ENCODE measurements around the gene RNF114.
A peak's percentile ranks its signal among the peaks of the same experiment; 100 is the strongest.
"Not testable (repeated sequence)": the region's sequence is repeated elsewhere in the genome, so short reads cannot be mapped to it uniquely, and the experiment has no call there.

The RNF114 gene

DNA sequence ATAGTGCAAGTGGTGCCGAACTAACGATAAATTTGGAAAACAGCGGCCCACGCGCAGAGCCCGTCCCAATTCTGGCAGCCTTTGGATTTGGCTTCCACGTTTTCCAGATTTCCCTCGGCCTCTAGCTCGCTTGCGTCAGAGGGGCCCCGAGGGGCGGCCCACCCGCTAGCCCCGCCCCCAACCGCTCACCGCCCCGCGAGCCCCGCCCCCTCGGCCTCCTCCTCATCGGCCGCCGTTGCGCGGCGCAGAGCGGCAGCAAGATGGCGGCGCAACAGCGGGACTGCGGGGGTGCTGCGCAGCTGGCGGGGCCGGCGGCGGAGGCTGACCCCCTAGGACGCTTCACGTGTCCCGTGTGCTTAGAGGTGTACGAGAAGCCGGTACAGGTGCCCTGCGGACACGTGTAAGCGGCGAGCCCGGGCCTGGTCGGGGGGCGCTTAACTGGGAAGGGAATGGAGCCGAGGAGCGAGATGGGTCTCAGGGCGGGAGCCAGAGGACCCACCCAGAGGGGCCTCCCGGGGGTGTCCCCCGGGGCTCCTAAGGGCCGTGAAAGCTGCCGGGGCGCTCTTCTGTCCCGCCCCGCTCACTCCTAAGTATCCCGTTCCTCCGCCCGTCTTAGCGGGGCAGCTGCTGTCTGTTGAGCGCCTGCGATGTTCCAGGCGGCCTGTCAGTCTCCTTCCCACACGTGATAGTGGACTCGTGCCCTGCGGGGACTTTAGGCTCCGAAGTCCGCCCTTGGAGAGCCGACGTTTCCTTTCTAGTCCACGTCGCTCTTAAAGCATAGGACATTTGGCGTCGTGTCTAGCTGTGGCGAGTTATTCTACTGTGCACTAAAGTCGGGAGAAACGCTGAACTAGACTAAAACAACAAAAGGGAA is at the start of gene RNF114:
Gene RNF114, plus strand, starts transcription at position 245 of the 874 bp plus-strand sequence. Its CDS starts 16 bp downstream, at position 261.
- peak; percentile 49 for DNase-seq (ENCODE audit: low read depth)

DNA sequence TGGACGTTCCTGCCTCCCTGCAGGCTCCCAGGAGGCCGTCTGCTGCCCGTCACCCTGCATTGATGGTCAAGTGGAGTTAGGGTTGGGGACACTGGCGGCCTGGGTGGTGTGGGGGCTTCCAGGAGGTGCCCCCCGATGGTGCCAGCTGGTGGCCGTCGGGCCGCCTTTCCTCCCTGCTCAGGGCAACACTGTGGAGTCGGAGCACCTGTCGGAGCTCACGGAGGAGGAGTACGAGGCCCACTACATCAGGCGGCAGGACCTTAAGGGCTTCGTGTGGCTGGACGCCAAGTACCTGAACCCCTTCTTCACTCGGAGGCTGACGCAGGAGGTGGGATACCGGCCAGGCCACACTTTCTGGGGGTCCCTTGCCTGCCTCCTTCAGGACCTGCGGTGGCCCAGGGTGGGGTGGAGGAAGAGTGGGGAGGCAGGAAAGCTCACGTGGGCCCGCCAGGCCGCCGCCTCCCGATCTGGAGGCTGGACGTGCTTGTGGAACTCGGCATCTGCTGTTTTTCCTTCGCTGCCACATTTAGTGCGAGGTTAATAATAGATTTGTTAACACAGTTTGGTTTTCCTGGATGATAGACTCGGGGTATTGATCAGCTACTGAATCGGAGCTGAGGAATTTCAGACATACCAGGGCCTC is 49.5 kb upstream of the RNF114 start:
- no peak for DNase-seq (ENCODE audit: low read depth)
- H3K4me3 ChIP-seq (ENCODE audit: low read depth, low read length), result no peak overlapping the region

More for the DNA sequence above, at the start of gene RNF114:
- H3K4me3 ChIP-seq (ENCODE audit: low read depth, low read length), result peak within 1 kb of the TSS; percentile 69

DNA sequence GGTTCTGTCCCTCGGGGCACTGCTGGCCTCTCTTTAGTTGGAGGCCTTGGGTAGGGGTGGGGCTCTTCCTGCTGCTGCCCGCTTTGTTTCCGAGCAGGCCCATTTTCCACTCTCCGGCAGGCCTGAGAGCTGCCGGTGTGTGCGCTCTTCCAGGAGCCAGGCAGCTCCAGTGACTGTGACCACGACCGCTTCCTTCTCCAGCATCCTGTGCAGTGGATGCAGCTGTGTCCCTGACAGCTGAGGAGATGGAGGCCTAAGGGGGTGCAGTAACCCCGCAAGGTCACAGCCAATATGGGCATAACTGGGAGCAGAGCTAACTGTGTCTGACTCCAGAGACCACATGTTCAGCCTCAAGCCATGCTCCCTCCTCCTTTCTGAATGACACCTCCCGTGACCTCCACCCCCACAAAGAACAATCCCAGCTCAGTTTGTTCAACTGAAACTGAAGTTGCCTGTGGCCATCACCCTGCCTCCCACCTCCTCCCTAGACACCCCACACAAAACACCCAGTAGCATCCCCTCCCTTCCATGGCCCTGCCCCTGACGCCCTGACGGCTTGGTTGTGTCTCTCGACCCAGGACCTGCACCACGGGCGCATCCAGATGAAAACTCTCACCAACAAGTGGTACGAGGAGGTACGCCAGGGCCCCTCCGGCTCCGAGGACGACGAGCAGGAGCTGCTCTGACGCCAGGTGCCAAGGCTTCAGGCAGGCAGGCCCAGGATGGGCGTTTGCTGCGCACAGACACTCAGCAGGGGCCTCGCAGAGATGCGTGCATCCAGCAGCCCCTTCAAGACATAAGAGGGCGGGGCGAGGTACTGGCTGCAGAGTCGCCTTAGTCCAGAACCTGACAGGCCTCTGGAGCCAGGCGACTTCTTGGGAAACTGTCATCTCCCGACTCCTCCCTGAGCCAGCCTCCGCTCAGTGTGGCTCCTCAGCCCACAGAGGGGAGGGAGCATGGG is 48.7 kb upstream of the RNF114 start:
- no peak for DNase-seq (ENCODE audit: low read depth)
- no peak overlapping the region for H3K4me3 ChIP-seq (ENCODE audit: low read depth, low read length)

- DNase-seq (ENCODE audit: low read depth), result no peak
- no peak overlapping the region for H3K4me3 ChIP-seq (ENCODE audit: low read depth, low read length)
Measured at GRCh38 chr20:49888212-49889000, 47.8 kb upstream of the RNF114 start.

- H3K4me3 ChIP-seq (ENCODE audit: low read depth, low read length), result no peak overlapping the region
- no peak for DNase-seq (ENCODE audit: low read depth)
Measured at GRCh38 chr20:49889001-49889934, 46.9 kb upstream of the RNF114 start.

DNA sequence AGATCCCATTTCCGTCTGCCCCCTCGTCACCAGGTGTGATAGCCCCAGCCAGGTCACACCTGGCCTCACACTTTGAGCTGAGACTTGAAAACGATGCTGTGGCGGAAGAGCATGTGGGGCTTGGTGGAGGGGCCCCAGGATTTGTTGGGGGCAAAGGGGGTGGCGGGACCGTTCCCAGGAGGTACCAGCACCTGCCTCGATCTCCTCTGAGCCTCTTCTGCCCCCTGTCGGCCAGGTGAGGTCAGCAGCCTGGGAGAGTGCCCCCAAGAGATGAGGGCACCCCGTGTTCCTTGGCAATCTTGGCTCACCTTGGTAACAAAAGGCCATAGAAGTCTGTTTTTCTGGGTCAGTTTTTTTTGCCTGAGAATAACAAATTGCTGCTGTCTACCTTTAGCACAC is 46.3 kb upstream of the RNF114 start:
- no peak overlapping the region for H3K4me3 ChIP-seq (ENCODE audit: low read depth, low read length)
- no peak for DNase-seq (ENCODE audit: low read depth)

GRCh38 chr20:49890471-49891361 is 45.5 kb upstream of the RNF114 start:
- no peak for DNase-seq (ENCODE audit: low read depth)
- no peak overlapping the region for H3K4me3 ChIP-seq (ENCODE audit: low read depth, low read length)

- no peak for DNase-seq (ENCODE audit: low read depth)
Measured at GRCh38 chr20:49891476-49892110, 44.6 kb upstream of the RNF114 start.

GRCh38 chr20:49892260-49892659 is 43.9 kb upstream of the RNF114 start:
- no peak overlapping the region for H3K4me3 ChIP-seq (ENCODE audit: low read depth, low read length)
- no peak for DNase-seq (ENCODE audit: low read depth)

More at GRCh38 chr20:49891476-49892110, 44.6 kb upstream of the RNF114 start:
- no peak overlapping the region for H3K4me3 ChIP-seq (ENCODE audit: low read depth, low read length)

DNA sequence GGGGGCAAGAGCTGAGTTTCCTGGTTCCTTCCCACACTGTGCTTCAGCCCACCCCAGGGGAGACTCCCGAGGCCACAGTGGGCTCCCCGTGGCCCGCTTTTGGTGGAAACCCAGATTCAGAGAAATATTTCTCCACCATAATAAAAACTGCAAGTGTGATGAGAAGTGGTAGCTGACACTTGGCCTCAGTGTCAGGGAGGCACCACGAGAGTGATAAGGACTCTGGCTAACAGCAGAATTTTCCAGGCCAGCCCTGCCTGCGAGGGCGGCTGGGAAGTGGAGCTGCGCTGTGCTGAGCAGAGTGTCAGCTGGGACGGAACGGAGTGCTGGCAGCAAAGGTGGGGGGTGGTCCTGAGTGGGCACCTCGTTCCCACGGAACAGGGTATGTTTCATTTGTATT is 43.4 kb upstream of the RNF114 start:
- no peak overlapping the region for H3K4me3 ChIP-seq (ENCODE audit: low read depth, low read length)
- DNase-seq (ENCODE audit: low read depth), result no peak

GRCh38 chr20:49893242-49894072 is 42.7 kb upstream of the RNF114 start:
- H3K4me3 ChIP-seq (ENCODE audit: low read depth, low read length), result no peak overlapping the region
- no peak for DNase-seq (ENCODE audit: low read depth)

GRCh38 chr20:49894073-49894470 is 42.1 kb upstream of the RNF114 start:
- DNase-seq (ENCODE audit: low read depth), result no peak
- H3K4me3 ChIP-seq (ENCODE audit: low read depth, low read length), result no peak overlapping the region

GRCh38 chr20:49895474-49896093 is 40.6 kb upstream of the RNF114 start:
- DNase-seq (ENCODE audit: low read depth); H3K4me3 ChIP-seq (ENCODE audit: low read depth, low read length): not testable (repeated sequence)

- no peak for DNase-seq (ENCODE audit: low read depth)
- H3K4me3 ChIP-seq (ENCODE audit: low read depth, low read length), result no peak overlapping the region
Measured at GRCh38 chr20:49896204-49896603, 40.0 kb upstream of the RNF114 start.

Data from skeletal muscle cell (primary cell).